ENCODE data around the gene PTPRS. TPM values are rescaled to one million over a fixed set of nuclear protein-coding genes. Genes with fewer than 3 reads are reported as not detected.

PTPRS gene
- polyA plus RNA-seq, 4 donors, result under 0.01 to 12.5 (median 6.6) TPM

DNA sequence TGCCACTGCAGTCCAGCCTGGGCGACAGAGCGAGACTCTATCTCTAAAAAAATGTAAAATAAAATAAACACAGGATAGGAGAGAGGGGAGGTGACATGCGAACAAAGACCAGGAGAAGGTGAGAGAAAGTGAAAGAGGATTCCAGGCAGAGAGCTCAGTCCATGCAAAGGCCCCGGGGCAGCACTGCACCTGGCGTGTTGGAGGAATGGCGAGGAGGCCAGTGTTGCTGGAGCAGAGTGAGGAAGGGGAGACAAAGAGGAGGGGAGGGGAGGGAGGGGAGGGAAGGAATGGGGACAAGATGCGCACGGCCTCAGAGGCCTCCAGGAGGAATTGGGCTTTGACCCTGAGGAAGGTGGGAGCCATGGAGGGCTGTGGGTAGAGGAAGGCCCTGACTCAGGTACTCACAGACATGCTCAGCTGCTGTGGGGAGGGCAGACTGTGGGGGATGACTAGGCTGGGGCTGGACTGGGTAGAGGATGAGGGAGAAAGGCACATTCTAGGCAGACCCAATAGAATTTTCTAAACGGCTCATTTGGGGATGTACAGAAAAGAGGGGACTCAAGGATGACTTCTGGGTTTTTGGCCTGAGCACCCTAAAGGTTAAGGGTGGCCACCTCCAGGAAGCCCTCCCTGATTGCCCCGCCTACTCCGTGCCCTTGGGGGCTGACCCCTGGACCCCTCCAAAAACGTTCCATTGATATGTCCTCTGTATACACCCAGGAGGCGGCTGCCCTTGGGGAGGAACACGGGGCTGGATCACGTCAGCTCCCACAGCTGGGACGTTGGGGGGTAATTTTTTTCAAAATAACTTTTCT, 43.9 kb downstream of the PTPRS start:
- Histone ChIP-seq H3K4me1 (ENCODE audit: control insufficient read depth in 3 of 3, insufficient read depth in 2 of 3, low read depth in 1 of 3, low read length in 2 of 3) (peaks cover 0 to 9% (median 0%) of the 10 kb centered on the region in 3 donors), H3K27me3 (ENCODE audit: control insufficient read depth in 3 of 3, insufficient read depth in 3 of 3, low read length in 3 of 3) (peaks cover 1 to 17% (median 4%) of the 10 kb centered on the region in 3 donors), H3K4me3 (ENCODE audit: low read depth in 1 of 3, low read length in 3 of 3) (no peak overlapping the region), H3K27ac (ENCODE audit: low read depth in 1 of 3, low read length in 2 of 3) (no peak overlapping the region), H3K36me3 (ENCODE audit: control insufficient read depth in 3 of 3, insufficient read depth in 2 of 3, low read depth in 1 of 3, low read length in 3 of 3) (peaks cover 0 to 2% (median 0%) of the 10 kb centered on the region in 3 donors), H3K9me3 (ENCODE audit: control insufficient read depth in 2 of 2, insufficient read depth in 1 of 2, low read depth in 1 of 2, low read length in 1 of 2) (peaks cover 0 to 3% of the 10 kb centered on the region in 2 donors)
- 72 to 86% (median 79%) methylated on average over 16 of the region's 16 CpGs for WGBS, 3 donors
- DNase-seq (no peak), FAIRE-seq (no peak)

GRCh38 chr19:5296021-5296420, 44.6 kb downstream of the PTPRS start:
- peaks cover 1 to 17% (median 4%) of the 10 kb centered on the region in 3 donors for H3K27me3 ChIP-seq (ENCODE audit: control insufficient read depth in 3 of 3, insufficient read depth in 3 of 3, low read length in 3 of 3)
- no peak overlapping the region for H3K4me3 ChIP-seq (ENCODE audit: low read depth in 1 of 3, low read length in 3 of 3)
- H3K4me1 ChIP-seq (ENCODE audit: control insufficient read depth in 3 of 3, insufficient read depth in 2 of 3, low read depth in 1 of 3, low read length in 2 of 3), result peaks cover 0 to 9% (median 0%) of the 10 kb centered on the region in 3 donors
- peaks cover 0 to 2% (median 0%) of the 10 kb centered on the region in 3 donors for H3K36me3 ChIP-seq (ENCODE audit: control insufficient read depth in 3 of 3, insufficient read depth in 2 of 3, low read depth in 1 of 3, low read length in 3 of 3)
- H3K27ac ChIP-seq (ENCODE audit: low read depth in 1 of 3, low read length in 2 of 3), result no peak overlapping the region
- peaks cover 0 to 3% of the 10 kb centered on the region in 2 donors for H3K9me3 ChIP-seq (ENCODE audit: control insufficient read depth in 2 of 2, insufficient read depth in 1 of 2, low read depth in 1 of 2, low read length in 1 of 2)
- DNase-seq, result no peak
- no peak for FAIRE-seq
- WGBS, 3 donors, result 87 to 94% (median 88%) methylated on average over 6 of the region's 6 CpGs

DNA sequence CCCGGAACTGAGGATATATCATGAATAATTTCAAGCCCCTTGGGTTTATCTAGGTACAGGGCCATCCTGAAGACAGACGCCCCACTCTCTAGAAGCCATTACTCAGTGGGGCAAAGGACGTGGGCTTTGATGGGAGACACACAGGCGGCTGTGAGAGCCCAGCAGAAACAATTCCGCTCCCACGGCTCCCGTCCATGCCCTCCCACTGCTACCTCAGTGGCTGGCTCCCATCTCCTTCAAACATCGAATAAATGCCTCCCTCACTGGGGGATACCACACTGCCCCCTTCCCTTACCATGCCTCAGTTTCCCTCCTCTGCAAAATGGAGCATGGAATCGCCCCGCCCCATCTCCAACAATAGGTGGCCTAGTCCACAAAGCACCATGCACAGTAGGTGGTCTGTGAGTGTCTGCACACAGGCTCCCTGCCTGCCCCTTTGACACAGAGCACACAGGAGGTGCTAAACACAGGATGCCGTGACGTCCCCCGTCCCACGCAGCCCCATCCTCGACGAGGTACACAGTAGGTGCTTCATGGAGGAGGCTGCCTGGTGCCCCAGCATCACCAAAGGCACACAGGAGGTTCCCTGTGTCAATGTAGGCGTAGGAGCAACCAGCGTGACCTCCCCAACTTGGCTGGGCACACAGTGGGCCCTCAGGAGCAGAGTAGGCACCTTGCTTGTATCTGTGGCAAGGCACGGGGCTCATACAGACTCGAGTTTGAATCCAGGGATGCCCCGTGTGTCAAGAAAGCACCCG, 46.0 kb downstream of the PTPRS start:
- Histone ChIP-seq H3K9me3 (ENCODE audit: control insufficient read depth in 2 of 2, insufficient read depth in 1 of 2, low read depth in 1 of 2, low read length in 1 of 2) (peaks cover 0 to 3% of the 10 kb centered on the region in 2 donors), H3K27me3 (ENCODE audit: control insufficient read depth in 3 of 3, insufficient read depth in 3 of 3, low read length in 3 of 3) (peaks cover 1 to 17% (median 4%) of the 10 kb centered on the region in 3 donors), H3K4me3 (ENCODE audit: low read depth in 1 of 3, low read length in 3 of 3) (no peak overlapping the region), H3K4me1 (ENCODE audit: control insufficient read depth in 3 of 3, insufficient read depth in 2 of 3, low read depth in 1 of 3, low read length in 2 of 3) (peaks cover 0 to 9% (median 0%) of the 10 kb centered on the region in 3 donors), H3K36me3 (ENCODE audit: control insufficient read depth in 3 of 3, insufficient read depth in 2 of 3, low read depth in 1 of 3, low read length in 3 of 3) (peaks cover 0 to 2% (median 0%) of the 10 kb centered on the region in 3 donors), H3K27ac (ENCODE audit: low read depth in 1 of 3, low read length in 2 of 3) (no peak overlapping the region)
- DNase-seq, result no peak
- FAIRE-seq, result no peak
- 73 to 75% (median 73%) methylated on average over 22 of the region's 22 CpGs for WGBS, 3 donors

DNA sequence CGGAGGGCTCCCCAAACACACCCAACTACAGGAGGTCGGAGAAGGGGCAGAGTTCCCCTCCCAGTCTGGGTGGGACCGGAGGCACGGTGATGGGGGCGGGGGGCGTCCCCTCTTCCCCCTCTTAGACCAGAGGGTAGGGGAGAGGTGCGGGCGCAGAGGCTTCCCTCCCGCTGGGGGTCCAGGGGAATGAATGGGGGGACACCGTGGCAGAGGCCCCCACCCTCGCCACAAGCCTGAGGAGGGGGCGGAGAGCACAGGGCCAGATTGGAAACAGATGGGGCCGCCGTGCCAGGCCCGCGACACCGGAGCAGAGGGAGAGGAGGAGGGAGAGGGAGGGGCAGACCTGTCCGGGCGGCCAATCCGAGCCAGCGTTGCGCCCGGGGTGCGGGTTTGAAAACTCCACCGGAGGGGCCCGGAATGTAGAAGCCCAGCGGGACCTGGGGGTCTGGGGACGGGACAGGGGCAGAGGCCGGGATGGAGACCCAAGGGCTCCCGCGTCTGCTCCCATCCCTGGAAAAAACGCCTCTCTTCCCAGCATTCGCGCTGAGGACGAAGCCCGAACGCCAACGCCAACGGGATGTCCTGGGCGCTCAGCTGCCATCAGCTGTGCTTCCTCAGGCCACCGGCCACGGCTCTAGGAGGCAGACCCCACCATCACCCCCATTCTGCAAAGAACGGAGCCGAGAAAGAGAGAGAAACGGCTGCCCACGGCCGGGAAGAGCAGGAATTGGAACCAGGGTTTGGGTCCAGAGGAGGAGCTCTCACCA, 46.8 kb downstream of the PTPRS start:
- no peak for FAIRE-seq
- DNase-seq, result peak in 1 of 2 donors; percentile 52
- 2 to 8% (median 6%) methylated on average over 37 to 47 of the region's 47 CpGs for WGBS, 3 donors
- Histone ChIP-seq H3K27me3 (ENCODE audit: control insufficient read depth in 3 of 3, insufficient read depth in 3 of 3, low read length in 3 of 3) (peaks cover 1 to 17% (median 4%) of the 10 kb centered on the region in 3 donors), H3K27ac (ENCODE audit: low read depth in 1 of 3, low read length in 2 of 3) (peak overlapping the region in 1 of 3 donors; percentile 28), H3K9me3 (ENCODE audit: control insufficient read depth in 2 of 2, insufficient read depth in 1 of 2, low read depth in 1 of 2, low read length in 1 of 2) (peaks cover 0 to 3% of the 10 kb centered on the region in 2 donors), H3K4me3 (ENCODE audit: low read depth in 1 of 3, low read length in 3 of 3) (peak overlapping the region in 1 of 3 donors; percentile 57), H3K4me1 (ENCODE audit: control insufficient read depth in 3 of 3, insufficient read depth in 2 of 3, low read depth in 1 of 3, low read length in 2 of 3) (peaks cover 0 to 9% (median 0%) of the 10 kb centered on the region in 3 donors), H3K36me3 (ENCODE audit: control insufficient read depth in 3 of 3, insufficient read depth in 2 of 3, low read depth in 1 of 3, low read length in 3 of 3) (peaks cover 0 to 2% (median 0%) of the 10 kb centered on the region in 3 donors)

GRCh38 chr19:5292822-5293611, 47.6 kb downstream of the PTPRS start:
- Histone ChIP-seq H3K4me3 (ENCODE audit: low read depth in 1 of 3, low read length in 3 of 3) (peak overlapping the region; percentile 4 to 57 (median 18)), H3K4me1 (ENCODE audit: control insufficient read depth in 3 of 3, insufficient read depth in 2 of 3, low read depth in 1 of 3, low read length in 2 of 3) (peaks cover 0 to 9% (median 0%) of the 10 kb centered on the region in 3 donors), H3K27me3 (ENCODE audit: control insufficient read depth in 3 of 3, insufficient read depth in 3 of 3, low read length in 3 of 3) (peaks cover 1 to 17% (median 4%) of the 10 kb centered on the region in 3 donors), H3K36me3 (ENCODE audit: control insufficient read depth in 3 of 3, insufficient read depth in 2 of 3, low read depth in 1 of 3, low read length in 3 of 3) (peaks cover 0 to 2% (median 0%) of the 10 kb centered on the region in 3 donors), H3K27ac (ENCODE audit: low read depth in 1 of 3, low read length in 2 of 3) (peak overlapping the region in 1 of 3 donors; percentile 28), H3K9me3 (ENCODE audit: control insufficient read depth in 2 of 2, insufficient read depth in 1 of 2, low read depth in 1 of 2, low read length in 1 of 2) (peaks cover 0 to 3% of the 10 kb centered on the region in 2 donors)
- WGBS, 3 donors, result 1 to 8% (median 2%) methylated on average over 31 to 70 of the region's 70 CpGs
- DNase-seq, result peak in 1 of 2 donors; percentile 63
- no peak for FAIRE-seq

DNA sequence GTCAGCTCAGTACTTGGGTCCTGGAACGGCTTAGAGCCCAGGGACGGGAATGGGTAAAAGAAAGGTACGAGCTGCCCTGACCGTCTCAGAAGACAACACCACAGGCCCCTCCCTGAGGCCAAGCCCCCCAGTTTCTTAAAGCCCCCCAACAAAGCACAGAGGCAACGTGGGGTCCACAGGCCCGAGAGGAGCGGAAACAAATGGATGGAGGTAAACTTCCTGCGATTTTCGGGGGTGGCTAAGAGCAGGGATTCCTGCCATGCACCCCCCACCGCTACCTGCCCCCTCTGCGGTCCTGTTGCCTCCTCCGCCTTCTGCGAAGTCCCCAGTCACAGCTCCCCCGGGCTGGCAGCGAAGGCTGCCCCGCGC, 48.2 kb downstream of the PTPRS start:
- H3K4me1 ChIP-seq (ENCODE audit: control insufficient read depth in 3 of 3, insufficient read depth in 2 of 3, low read depth in 1 of 3, low read length in 2 of 3), result peaks cover 0 to 9% (median 0%) of the 10 kb centered on the region in 3 donors
- peaks cover 0 to 2% of the 10 kb centered on the region in 2 donors for H3K9me3 ChIP-seq (ENCODE audit: control insufficient read depth in 2 of 2, insufficient read depth in 1 of 2, low read depth in 1 of 2, low read length in 1 of 2)
- H3K4me3 ChIP-seq (ENCODE audit: low read depth in 1 of 3, low read length in 3 of 3), result peak overlapping the region in 2 of 3 donors; percentile 18 to 53
- FAIRE-seq (no peak), DNase-seq (no peak)
- no peak overlapping the region for H3K27ac ChIP-seq (ENCODE audit: low read depth in 1 of 3, low read length in 2 of 3)
- peaks cover 1 to 17% (median 4%) of the 10 kb centered on the region in 3 donors for H3K27me3 ChIP-seq (ENCODE audit: control insufficient read depth in 3 of 3, insufficient read depth in 3 of 3, low read length in 3 of 3)
- H3K36me3 ChIP-seq (ENCODE audit: control insufficient read depth in 3 of 3, insufficient read depth in 2 of 3, low read depth in 1 of 3, low read length in 3 of 3), result peaks cover 0 to 2% (median 0%) of the 10 kb centered on the region in 3 donors
- 8 to 19% (median 11%) methylated on average over 14 to 17 of the region's 17 CpGs for WGBS, 3 donors

DNA sequence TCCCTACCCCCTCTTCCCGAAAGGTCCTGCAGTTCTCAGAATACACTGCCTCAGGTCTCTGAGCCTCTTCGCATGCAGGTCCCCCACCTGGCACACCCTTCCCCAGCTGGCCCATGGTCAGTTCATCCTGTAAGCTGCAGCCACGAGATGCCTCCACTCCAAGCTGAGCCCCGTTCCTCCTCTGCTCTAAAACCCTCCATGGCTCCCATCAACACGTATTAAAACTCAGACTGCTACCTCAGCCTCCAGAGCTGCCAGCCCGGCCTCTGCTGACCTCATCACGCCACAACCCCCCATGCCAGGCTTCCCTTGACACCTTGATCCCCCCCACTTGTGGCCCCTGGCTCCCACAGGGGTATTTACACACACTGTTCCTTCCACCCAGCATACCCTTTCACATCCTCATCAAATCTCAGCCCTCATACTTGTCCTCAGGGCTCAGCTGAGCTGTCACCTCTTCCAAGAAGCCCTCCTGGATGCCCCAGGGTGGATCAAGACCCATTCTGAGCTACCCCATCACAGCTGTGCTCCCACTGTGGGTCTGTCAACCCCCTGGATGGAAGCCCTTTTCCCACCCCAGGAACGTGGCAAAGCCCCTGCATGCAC, 48.9 kb downstream of the PTPRS start:
- H3K4me3 ChIP-seq (ENCODE audit: low read depth in 1 of 3, low read length in 3 of 3), result peak overlapping the region in 1 of 3 donors; percentile 53
- peaks cover 0 to 9% (median 0%) of the 10 kb centered on the region in 3 donors for H3K4me1 ChIP-seq (ENCODE audit: control insufficient read depth in 3 of 3, insufficient read depth in 2 of 3, low read depth in 1 of 3, low read length in 2 of 3)

More for the DNA sequence above, 48.9 kb downstream of the PTPRS start:
- Histone ChIP-seq H3K36me3 (ENCODE audit: control insufficient read depth in 3 of 3, insufficient read depth in 2 of 3, low read depth in 1 of 3, low read length in 3 of 3) (peaks cover 0 to 5% (median 0%) of the 10 kb centered on the region in 3 donors), H3K9me3 (ENCODE audit: control insufficient read depth in 2 of 2, insufficient read depth in 1 of 2, low read depth in 1 of 2, low read length in 1 of 2) (peaks cover 0 to 1% of the 10 kb centered on the region in 2 donors), H3K27me3 (ENCODE audit: control insufficient read depth in 3 of 3, insufficient read depth in 3 of 3, low read length in 3 of 3) (peaks cover 1 to 17% (median 4%) of the 10 kb centered on the region in 3 donors), H3K27ac (ENCODE audit: low read depth in 1 of 3, low read length in 2 of 3) (no peak overlapping the region)
- WGBS, 3 donors, result 68 to 78% (median 69%) methylated on average over 8 of the region's 8 CpGs
- no peak for FAIRE-seq
- DNase-seq, result no peak
